ENCODE data around the gene ANAPC2.
A peak's percentile ranks its signal among the peaks of the same experiment; 100 is the strongest.

The ANAPC2 gene

DNA sequence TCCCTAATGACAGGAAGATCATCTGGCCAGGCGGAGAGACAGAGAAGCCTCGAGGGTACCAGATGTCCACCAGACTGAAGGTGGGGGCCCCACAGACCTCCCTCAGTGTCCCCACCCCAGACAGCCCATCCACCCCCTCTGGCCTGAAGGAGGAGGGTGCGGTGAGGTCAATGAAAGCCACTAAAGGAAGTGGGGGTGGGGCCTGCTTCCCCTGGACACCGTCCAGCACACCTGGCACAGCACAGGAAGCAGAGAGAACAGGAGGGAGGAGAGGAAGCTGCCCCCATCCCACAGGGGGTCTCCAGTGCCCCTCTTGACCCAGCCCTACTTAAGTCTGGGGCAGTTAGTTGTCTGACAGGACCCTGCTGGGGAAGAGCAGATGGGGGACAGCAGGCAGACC is 29.7 kb downstream of the ANAPC2 start:
- no peak for DNase-seq (ENCODE audit: extremely low spot score)
- TF ChIP-seq NFRKB (IDR thresholded peaks at IDR 0.05): no peak
- TF ChIP-seq, protein P1, sequence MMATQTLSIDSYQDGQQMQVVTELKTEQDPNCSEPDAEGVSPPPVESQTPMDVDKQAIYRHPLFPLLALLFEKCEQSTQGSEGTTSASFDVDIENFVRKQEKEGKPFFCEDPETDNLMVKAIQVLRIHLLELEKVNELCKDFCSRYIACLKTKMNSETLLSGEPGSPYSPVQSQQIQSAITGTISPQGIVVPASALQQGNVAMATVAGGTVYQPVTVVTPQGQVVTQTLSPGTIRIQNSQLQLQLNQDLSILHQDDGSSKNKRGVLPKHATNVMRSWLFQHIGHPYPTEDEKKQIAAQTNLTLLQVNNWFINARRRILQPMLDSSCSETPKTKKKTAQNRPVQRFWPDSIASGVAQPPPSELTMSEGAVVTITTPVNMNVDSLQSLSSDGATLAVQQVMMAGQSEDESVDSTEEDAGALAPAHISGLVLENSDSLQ (IDR thresholded peaks at IDR 0.05): no peak
- no peak for TF ChIP-seq FOXM1 (IDR thresholded peaks at IDR 0.05; ENCODE audit: borderline replicate concordance)
- TF ChIP-seq ZNF384 (IDR thresholded peaks at IDR 0.05): no peak
- no peak for TF ChIP-seq SP1 (IDR thresholded peaks at IDR 0.05)
- no peak for TF ChIP-seq CTBP1 (IDR thresholded peaks at IDR 0.05; ENCODE audit: borderline replicate concordance)
- TF ChIP-seq FOXK2 (IDR thresholded peaks at IDR 0.05): no peak
- no peak for TF ChIP-seq ARNT (IDR thresholded peaks at IDR 0.05)
- no peak for TF ChIP-seq LEF1 (IDR thresholded peaks at IDR 0.05; ENCODE audit: borderline replicate concordance)
- no peak for TF ChIP-seq ELF4 (IDR thresholded peaks at IDR 0.05)
- TF ChIP-seq BHLHE40 (IDR thresholded peaks at IDR 0.05; ENCODE audit: borderline replicate concordance): no peak
- TF ChIP-seq SUZ12 (IDR thresholded peaks at IDR 0.05): no peak
- no peak for TF ChIP-seq HDGF (IDR thresholded peaks at IDR 0.05; ENCODE audit: borderline replicate concordance)
- no peak for TF ChIP-seq TARDBP (IDR thresholded peaks at IDR 0.05)
- TF ChIP-seq FOXA1 (IDR thresholded peaks at IDR 0.05): no peak
- TF ChIP-seq L3MBTL2 (conservative IDR thresholded peaks at IDR 0.05): no peak
- CTCF ChIA-PET: interaction anchor here (1.0 kb wide), 1 partner anchor 69 kb away, joined by 3 read pairs; the partner anchor contains the start of gene RNF224
- POLR2A ChIA-PET: interaction anchor here (1.5 to 2.7 kb wide), 2 partner anchors 29 to 72 kb away, joined by 3 to 21 read pairs; partner anchors contain the start of gene MAN1B1

DNA sequence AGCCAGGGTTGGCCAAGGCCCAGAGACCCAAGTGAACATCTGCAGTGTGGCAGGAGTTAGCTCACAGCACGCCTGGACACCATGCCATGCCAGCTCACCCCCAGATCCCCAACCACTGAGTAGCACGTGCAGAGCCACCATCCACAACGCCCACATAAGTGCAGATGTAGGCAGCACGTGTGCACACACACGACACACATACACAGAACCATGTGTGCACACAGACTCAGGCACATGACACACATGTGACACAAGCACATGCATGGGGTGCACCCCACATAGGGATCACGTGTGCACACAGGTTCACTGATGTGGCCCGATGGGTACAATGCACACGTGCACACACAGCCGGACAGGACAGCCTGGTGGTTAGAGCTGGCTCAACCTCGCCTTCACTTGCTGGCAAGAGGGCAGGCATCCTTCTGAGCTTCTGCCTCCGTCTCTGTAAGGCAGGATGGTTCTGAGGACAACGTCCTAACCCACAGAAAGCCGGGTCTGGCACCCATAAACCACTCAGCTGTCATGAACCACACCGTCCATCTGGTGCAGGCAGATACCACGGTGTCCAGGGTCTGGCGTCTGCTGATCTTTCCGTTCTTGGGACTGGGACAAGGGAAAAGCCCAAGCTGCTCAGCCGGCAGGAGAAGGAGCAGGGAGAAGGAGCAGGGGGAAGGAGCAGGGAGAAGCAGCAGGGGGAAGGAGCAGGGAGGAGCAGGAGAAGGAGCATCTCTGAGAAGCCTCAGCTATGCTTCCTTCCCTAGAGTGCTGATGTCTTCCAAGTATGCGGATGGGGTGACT is 30.5 kb downstream of the ANAPC2 start:
- no peak for TF ChIP-seq LEF1 (IDR thresholded peaks at IDR 0.05; ENCODE audit: borderline replicate concordance)
- TF ChIP-seq SUZ12 (IDR thresholded peaks at IDR 0.05): no peak
- TF ChIP-seq BHLHE40 (IDR thresholded peaks at IDR 0.05; ENCODE audit: borderline replicate concordance): no peak
- TF ChIP-seq, protein P1 (IDR thresholded peaks at IDR 0.05): no peak
- no peak for TF ChIP-seq ZNF384 (IDR thresholded peaks at IDR 0.05)
- TF ChIP-seq ARNT (IDR thresholded peaks at IDR 0.05): no peak
- no peak for TF ChIP-seq HDGF (IDR thresholded peaks at IDR 0.05; ENCODE audit: borderline replicate concordance)
- TF ChIP-seq L3MBTL2 (conservative IDR thresholded peaks at IDR 0.05): no peak
- TF ChIP-seq FOXM1 (IDR thresholded peaks at IDR 0.05; ENCODE audit: borderline replicate concordance): no peak
- no peak for TF ChIP-seq CTBP1 (IDR thresholded peaks at IDR 0.05; ENCODE audit: borderline replicate concordance)
- ChIA-PET POLR2A (interaction anchor here (0.9 to 2.7 kb wide), 3 partner anchors 11 to 310 kb away, joined by 3 to 21 read pairs (median 3); no protein-coding TSS in a partner anchor), CTCF (interaction anchor here (1.0 to 1.9 kb wide), 2 partner anchors 10 to 70 kb away, joined by 3 to 5 read pairs; partner anchors contain the start of gene RNF224)
- DNase-seq (ENCODE audit: extremely low spot score): no peak

DNA sequence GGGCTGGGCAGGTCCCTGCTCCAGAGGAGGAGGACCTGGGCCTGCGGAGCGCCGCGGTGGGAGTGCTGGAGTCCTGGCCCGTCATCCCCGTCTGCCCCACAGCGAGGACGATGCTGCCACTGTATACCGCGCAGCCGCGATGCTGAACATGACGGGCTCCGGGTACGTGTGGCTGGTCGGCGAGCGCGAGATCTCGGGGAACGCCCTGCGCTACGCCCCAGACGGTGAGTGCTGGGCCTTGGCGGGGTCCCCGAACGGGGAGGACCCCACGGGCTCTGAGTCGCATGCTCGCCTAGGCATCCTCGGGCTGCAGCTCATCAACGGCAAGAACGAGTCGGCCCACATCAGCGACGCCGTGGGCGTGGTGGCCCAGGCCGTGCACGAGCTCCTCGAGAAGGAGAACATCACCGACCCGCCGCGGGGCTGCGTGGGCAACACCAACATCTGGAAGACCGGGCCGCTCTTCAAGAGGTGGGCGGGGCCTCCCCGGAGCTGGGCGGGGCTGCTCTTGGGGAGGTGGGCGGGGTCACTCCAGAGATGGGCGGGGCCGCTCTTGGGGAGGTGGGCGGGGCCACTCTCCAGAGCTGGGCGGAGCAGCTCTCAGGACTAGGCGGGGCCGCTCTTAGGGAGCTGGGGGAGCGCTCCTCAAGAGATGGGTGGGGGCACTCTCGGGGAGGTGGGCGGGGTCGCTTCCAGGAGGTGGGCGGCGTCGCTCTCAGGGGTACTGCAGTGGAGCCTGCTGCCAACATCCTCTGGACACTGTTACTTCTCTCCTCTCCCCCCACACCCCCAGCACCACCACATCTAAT is 31.6 kb downstream of the ANAPC2 start:
- ChIA-PET POLR2A (interaction anchor here (0.9 to 2.7 kb wide), 4 partner anchors 12 to 309 kb away, joined by 3 to 21 read pairs (median 4); partner anchors contain the start of gene TPRN), CTCF (interaction anchor here (0.9 to 1.9 kb wide), 2 partner anchors 11 to 20 kb away, joined by 3 to 5 read pairs; no protein-coding TSS in a partner anchor)
- TF ChIP-seq HDGF (IDR thresholded peaks at IDR 0.05; ENCODE audit: borderline replicate concordance) (no peak), FOXA1 (IDR thresholded peaks at IDR 0.05) (no peak), LEF1 (IDR thresholded peaks at IDR 0.05; ENCODE audit: borderline replicate concordance) (no peak), ARNT (IDR thresholded peaks at IDR 0.05) (no peak), L3MBTL2 (conservative IDR thresholded peaks at IDR 0.05) (no peak), SUZ12 (IDR thresholded peaks at IDR 0.05) (no peak), FOXM1 (IDR thresholded peaks at IDR 0.05; ENCODE audit: borderline replicate concordance) (no peak), SP1 (IDR thresholded peaks at IDR 0.05) (no peak), TARDBP (IDR thresholded peaks at IDR 0.05) (no peak), CTBP1 (IDR thresholded peaks at IDR 0.05; ENCODE audit: borderline replicate concordance) (no peak), NFRKB (IDR thresholded peaks at IDR 0.05) (no peak), ELF4 (IDR thresholded peaks at IDR 0.05) (no peak), ZNF384 (IDR thresholded peaks at IDR 0.05) (no peak), FOXK2 (IDR thresholded peaks at IDR 0.05) (no peak), BHLHE40 (IDR thresholded peaks at IDR 0.05; ENCODE audit: borderline replicate concordance) (no peak)
- TF ChIP-seq, protein P1 (IDR thresholded peaks at IDR 0.05): no peak
- DNase-seq (ENCODE audit: extremely low spot score): peak; percentile 82

DNA sequence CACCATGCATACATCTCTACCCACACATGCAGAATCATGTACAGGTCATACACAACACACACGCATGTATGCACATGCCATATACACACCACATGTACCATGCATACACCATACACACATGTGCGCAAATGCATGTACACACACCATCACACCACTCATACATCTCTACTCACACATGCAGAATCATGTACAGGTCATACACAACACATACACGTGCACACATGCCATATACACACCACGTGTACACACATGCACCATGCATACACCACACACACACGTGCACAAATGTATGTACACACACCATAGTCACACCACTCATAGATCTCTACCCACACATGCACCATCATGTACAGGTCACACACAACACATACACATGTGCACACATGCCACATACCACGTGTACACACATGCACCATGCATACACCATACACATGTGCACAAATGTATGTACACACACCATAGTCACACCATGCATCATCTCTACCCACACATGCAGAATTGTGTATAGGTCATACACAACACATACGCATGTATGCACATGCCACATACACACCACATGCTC is 35.4 kb downstream of the ANAPC2 start:
- TF ChIP-seq ELF4 (IDR thresholded peaks at IDR 0.05): no peak
- TF ChIP-seq TARDBP (IDR thresholded peaks at IDR 0.05): peak; percentile 42; the same call in 1 of the 2 replicates
- CTCF ChIA-PET: no interaction called here
- no peak for DNase-seq (ENCODE audit: extremely low spot score)
- POLR2A ChIA-PET: no interaction called here

Data from HEK293T (cell line).